HFFc6 (cell line): ENCODE measurements around the gene R3HDM4. TPM values are rescaled to one million over a fixed set of nuclear protein-coding genes. Genes with fewer than 3 reads are reported as not detected.
A peak's percentile ranks its signal among the peaks of the same experiment; 100 is the strongest.

ENCODE experiments used
- DNase-seq: peaks from one replicate; pipeline ENCODE4 v3.0.0-alpha.2; 2018
- H3K27ac Mint-ChIP-seq: 2 replicates; pipeline ENCODE4 v1.8.0; 2020; ENCODE audit warnings: mild to moderate bottlenecking, mixed read lengths
- H3K27me3 Mint-ChIP-seq: 2 replicates; pipeline ENCODE4 v1.8.0; 2021; ENCODE audit warnings: mild to moderate bottlenecking, moderate library complexity, mixed read lengths; ENCODE audit not compliant: insufficient read depth
- H3K36me3 Mint-ChIP-seq: 2 replicates; pipeline ENCODE4 v1.8.0; 2021; ENCODE audit warnings: low read depth, mixed read lengths
- H3K4me1 Mint-ChIP-seq: 2 replicates; pipeline ENCODE4 v1.8.0; 2020; ENCODE audit warnings: low read depth, mixed read lengths
- H3K4me3 Mint-ChIP-seq: 2 replicates; pipeline ENCODE4 v1.8.0; 2020; ENCODE audit warnings: mild to moderate bottlenecking, moderate library complexity, mixed read lengths
- H3K9me3 Mint-ChIP-seq: 2 replicates; pipeline ENCODE4 v1.8.0; 2020; ENCODE audit warnings: mild to moderate bottlenecking, mixed read lengths
- CTCF ChIP-seq: fragments of 200-600 bp; sonication (generic); IDR thresholded peaks from 2 replicates; pipeline ENCODE4 v1.5.0; 2021; ENCODE audit warnings: antibody characterized with exemption, mild to moderate bottlenecking
- total RNA-seq, 6 experiments: library from RNA; stranded (reverse); fragmentation: NEBNext Ultra II Directional; extraction: Animal tissue kit (Norgen Biotek cat#: 25700); gene quantifications; 2 replicates in 1 of 6; 3 replicates in 5 of 6; pipeline ENCODE4 v1.2.3, GENCODE V29; 2021

The R3HDM4 gene
- total RNA-seq, 6 experiments from 2014 or later = 41.9 to 53.4 (median 45.9) TPM

GRCh38 chr19:929891-930258 lies 16.9 kb upstream of the R3HDM4 start:
- TF ChIP-seq CTCF = no peak
- Mint-ChIP-seq H3K36me3 (peaks cover 7% of the 10 kb centered on the region; the same call in 1 of the 2 replicates), H3K4me3 (no peak overlapping the region), H3K9me3 (no peaks in the 10 kb centered on the region), H3K27ac (no peak overlapping the region), H3K4me1 (peaks cover 18% of the 10 kb centered on the region), H3K27me3 (peaks cover 2% of the 10 kb centered on the region; the same call in 1 of the 2 replicates)
- DNase-seq = no peak

- no peak overlapping the region for H3K4me3 Mint-ChIP-seq
- peaks cover 7% of the 10 kb centered on the region; the same call in 1 of the 2 replicates for H3K36me3 Mint-ChIP-seq
- no peak overlapping the region for H3K27ac Mint-ChIP-seq
- H3K27me3 Mint-ChIP-seq = peaks cover 2% of the 10 kb centered on the region; the same call in 1 of the 2 replicates
- no peak for TF ChIP-seq CTCF
- H3K4me1 Mint-ChIP-seq = peaks cover 18% of the 10 kb centered on the region
- DNase-seq = no peak
- H3K9me3 Mint-ChIP-seq = no peaks in the 10 kb centered on the region
These were observed 16.3 kb upstream of the R3HDM4 start for GRCh38 chr19:929203-929890.

- no peak overlapping the region; the same call in 1 of the 2 replicates for H3K4me3 Mint-ChIP-seq
- H3K27ac Mint-ChIP-seq = no peak overlapping the region; the same call in 1 of the 2 replicates
- H3K36me3 Mint-ChIP-seq = peaks cover 7% of the 10 kb centered on the region; the same call in 1 of the 2 replicates
- DNase-seq = no peak
- H3K4me1 Mint-ChIP-seq = peaks cover 13% of the 10 kb centered on the region
- H3K9me3 Mint-ChIP-seq = no peaks in the 10 kb centered on the region
- H3K27me3 Mint-ChIP-seq = peaks cover 2% of the 10 kb centered on the region; the same call in 1 of the 2 replicates
- TF ChIP-seq CTCF = no peak
These were observed 15.6 kb upstream of the R3HDM4 start for GRCh38 chr19:928471-929202.

- H3K36me3 Mint-ChIP-seq = peaks cover 7% of the 10 kb centered on the region; the same call in 1 of the 2 replicates
- no peak for DNase-seq
- H3K9me3 Mint-ChIP-seq = no peaks in the 10 kb centered on the region
- peaks cover 2% of the 10 kb centered on the region; the same call in 1 of the 2 replicates for H3K27me3 Mint-ChIP-seq
- H3K4me1 Mint-ChIP-seq = peaks cover 9% of the 10 kb centered on the region
- TF ChIP-seq CTCF = no peak
- peak overlapping the region; percentile 87 for H3K4me3 Mint-ChIP-seq
- peak overlapping the region; percentile 49 for H3K27ac Mint-ChIP-seq
These were observed 14.9 kb upstream of the R3HDM4 start for GRCh38 chr19:927780-928401.

- TF ChIP-seq CTCF = no peak
- peak overlapping the region; percentile 87 for H3K4me3 Mint-ChIP-seq
- DNase-seq = no peak
- H3K4me1 Mint-ChIP-seq = peaks cover 5% of the 10 kb centered on the region; the same call in 1 of the 2 replicates
- H3K27ac Mint-ChIP-seq = 0 out of 2 replicates have a peak overlapping the region, but pooled peaks have one; percentile 49
- H3K36me3 Mint-ChIP-seq = peaks cover 7% of the 10 kb centered on the region; the same call in 1 of the 2 replicates
- no peaks in the 10 kb centered on the region for H3K9me3 Mint-ChIP-seq
- H3K27me3 Mint-ChIP-seq = peaks cover 2% of the 10 kb centered on the region; the same call in 1 of the 2 replicates
These were observed 14.3 kb upstream of the R3HDM4 start for GRCh38 chr19:927351-927779.
